NOMO-1 treated with DMSO at 0.1 percent for 48 hours (cell line): ENCODE results near the gene ASB3.
A peak's percentile ranks its signal among the peaks of the same experiment; 100 is the strongest.
"Not testable (repeated sequence)": the region's sequence is repeated elsewhere in the genome, so short reads cannot be mapped to it uniquely, and the experiment has no call there.

Experiments
- DNase-seq: peaks from one replicate; lab custom pipeline; 2025; ENCODE audit not compliant: unreplicated experiment; lab: John Stamatoyannopoulos, UW

The ASB3 gene, protein sequence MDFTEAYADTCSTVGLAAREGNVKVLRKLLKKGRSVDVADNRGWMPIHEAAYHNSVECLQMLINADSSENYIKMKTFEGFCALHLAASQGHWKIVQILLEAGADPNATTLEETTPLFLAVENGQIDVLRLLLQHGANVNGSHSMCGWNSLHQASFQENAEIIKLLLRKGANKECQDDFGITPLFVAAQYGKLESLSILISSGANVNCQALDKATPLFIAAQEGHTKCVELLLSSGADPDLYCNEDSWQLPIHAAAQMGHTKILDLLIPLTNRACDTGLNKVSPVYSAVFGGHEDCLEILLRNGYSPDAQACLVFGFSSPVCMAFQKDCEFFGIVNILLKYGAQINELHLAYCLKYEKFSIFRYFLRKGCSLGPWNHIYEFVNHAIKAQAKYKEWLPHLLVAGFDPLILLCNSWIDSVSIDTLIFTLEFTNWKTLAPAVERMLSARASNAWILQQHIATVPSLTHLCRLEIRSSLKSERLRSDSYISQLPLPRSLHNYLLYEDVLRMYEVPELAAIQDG

DNA sequence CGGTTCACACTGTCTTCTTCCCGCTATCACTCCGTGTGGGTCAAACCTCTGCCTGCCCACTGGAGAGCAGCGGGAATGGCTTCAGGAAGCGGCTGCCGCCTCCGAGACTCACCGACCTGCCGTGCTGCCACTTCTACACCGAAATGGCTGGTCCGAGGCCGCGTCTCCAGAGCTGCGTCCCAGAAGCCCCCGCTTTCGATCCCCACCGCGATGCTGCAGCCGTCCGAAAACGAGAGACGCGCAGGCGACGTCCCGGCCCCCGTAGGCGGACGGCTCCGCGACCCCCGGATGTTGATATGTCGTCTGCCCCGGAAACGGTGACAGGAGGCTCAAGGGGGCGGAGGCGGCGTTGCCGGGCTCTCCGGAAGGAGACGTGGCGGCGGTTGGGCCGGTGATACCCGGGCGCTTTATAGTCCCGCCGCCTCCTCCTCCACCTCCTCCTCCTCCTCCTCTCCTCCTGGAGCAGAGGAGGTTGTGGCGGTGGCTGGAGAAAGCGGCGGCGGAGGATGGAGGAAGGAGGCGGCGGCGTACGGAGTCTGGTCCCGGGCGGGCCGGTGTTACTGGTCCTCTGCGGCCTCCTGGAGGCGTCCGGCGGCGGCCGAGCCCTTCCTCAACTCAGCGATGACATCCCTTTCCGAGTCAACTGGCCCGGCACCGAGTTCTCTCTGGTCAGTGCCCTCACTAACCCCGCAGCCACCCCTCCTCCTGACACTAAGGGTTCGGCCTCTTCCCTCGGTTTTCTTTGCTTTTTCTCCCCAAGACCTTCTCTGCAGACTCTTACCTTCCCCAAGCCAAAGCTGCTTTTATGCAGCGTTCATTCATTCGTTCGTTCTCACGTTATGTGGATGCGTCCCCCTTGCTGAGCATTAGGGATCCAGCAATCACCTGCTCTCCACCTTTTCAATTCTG lies at the start of gene ASB3, which contains the start of gene ERLEC1:
Gene ASB3, minus strand, starts transcription at position 249 of the 909 bp plus-strand sequence. CDS start 21,381 bp downstream, outside the sequence.
Gene ERLEC1, plus strand, starts transcription at position 340 of the 909 bp plus-strand sequence. Its CDS starts 167 bp downstream, at position 507.
- DNase-seq = peak; percentile 84

DNA sequence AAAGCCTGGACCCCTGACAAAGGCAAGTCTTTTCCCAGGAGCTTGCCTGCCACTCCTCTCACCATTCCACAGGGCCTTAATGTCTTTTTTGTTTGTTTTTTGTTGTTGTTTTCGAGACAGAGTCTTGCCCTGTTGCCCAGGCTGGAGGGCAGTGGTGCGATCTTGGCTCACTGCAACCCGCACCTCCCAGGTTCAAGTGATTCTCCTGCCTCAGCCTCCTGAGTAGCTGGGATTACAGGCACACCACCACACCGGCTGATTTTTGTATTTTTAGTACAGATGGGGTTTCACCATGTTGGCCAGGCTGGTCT lies 43.2 kb upstream of the ASB3 start:
- DNase-seq = not testable (repeated sequence)

DNA sequence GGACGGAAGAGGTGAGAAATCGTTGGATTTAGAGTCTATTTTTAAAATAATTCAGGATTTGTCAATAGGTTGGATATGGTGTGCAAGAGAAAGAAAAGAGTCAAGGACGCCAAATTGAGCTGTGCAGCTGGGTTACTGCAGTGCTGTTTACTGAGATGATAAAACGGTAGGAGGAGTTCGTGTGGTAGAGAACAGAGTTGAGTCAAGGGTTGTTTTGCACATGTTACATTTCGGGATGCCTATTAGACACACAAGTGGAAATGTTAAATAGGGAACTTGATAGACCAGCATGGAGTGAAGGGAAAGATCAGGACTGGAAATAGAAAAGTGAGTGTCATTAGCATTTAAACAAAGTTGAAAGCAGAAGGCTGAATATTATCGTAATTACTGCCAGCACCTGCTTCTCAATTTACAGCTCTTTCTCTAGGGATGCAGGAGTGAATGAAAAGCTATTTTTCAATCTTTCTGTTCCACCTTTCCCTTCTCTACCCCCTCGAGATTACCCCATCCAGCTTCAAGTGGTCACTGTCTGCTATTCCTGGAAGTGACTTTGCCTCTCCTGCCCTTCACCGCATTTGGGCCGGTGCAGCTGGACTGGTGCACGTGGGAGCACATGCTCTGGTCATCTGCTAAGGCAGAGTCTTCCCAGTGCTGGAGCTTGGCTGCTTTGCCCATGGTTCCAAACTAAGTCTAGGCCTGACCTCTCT lies 42.7 kb upstream of the ASB3 start:
- no peak for DNase-seq

DNA sequence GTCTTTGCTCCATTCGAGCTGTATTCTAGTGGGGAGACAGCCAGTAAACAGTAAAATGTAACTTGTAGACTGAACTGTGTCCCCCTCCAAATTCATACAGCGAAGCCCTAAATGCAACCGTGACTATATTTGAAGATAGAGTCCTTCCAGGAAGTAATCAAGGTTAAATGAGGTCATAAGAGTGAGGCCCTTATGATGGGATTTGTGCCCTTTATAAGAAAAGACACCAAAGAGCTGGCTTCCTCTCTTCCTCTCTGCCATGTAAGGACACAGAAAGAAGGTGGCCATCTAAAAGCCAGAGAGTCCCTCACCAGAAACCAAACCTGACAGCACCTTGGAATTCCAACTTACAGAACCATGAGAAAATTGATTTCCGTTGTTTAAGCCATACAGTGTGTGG lies 41.6 kb upstream of the ASB3 start:
- DNase-seq = no peak

DNA sequence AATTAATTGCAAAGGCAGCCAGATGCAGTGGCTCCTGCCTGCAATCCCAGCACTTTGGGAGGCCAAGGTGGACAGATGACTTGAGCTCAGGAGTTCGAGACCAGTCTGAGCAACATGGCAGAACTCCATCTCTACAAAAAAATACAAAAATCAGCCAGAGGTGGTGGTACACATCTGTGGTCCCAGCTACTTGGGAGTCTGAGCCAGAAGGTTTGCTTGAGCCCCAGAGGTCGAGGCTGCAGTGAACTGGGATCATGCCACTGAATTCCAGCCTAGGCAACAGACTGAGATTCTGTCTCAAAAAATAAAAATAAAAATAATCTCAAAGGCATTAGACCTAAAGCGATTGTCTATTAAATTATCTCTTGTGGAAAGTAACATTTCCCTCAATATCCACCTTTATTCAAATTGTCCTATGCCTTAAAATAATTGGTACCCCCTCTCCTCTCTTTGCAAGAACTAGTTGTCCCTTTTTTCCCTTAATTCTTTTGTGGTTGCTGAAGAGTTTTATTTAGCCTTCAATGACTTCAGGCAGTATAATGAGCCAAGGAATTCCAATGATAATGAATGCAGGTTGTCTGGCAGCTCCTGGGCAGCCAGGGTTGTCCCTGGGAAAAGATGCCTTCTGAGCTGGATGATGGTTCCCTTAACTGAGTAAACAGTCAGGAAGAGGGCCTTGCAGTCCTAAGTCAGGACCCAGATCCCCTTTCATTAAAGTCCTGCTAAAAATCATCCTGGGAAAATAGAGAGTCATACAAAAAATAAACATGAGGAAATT lies 40.8 kb upstream of the ASB3 start:
- no peak for DNase-seq

DNA sequence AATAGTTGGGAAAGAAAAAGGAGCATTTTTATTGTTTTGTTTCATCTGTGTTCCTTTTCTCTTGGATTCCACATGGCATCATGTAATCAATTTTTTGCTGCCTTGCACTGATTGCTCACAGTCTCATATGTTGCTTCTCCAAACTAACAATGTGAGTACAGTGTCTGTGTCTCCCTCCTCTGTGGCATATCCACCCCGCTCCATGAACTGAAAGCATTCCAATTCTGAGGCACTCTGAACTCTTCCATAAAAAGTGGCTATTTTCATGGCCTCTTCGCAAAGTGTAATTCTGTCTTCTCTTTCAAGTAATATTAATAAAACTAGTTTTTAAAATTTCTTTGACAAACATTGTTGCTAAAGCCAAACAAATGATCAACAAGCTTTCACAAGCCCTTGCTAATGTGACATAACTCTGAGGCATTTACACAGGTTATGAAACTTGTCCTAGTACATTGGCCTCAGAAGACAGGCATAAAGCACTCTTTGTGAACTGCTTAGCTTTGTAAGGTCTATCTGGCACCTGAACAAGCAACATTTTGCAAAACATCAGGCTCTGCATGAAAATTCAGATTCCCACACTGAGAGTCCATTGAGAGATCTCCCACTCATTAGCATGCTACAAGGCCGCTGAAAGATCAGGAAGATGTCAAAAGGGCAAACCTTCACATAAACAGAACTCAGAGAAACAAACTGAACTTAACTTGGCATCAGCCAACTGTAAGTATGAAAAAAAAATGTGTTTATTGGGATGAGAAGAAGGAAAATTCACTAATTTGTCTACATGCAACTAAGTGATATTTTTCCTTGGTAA lies 40.0 kb upstream of the ASB3 start:
- no peak for DNase-seq

DNA sequence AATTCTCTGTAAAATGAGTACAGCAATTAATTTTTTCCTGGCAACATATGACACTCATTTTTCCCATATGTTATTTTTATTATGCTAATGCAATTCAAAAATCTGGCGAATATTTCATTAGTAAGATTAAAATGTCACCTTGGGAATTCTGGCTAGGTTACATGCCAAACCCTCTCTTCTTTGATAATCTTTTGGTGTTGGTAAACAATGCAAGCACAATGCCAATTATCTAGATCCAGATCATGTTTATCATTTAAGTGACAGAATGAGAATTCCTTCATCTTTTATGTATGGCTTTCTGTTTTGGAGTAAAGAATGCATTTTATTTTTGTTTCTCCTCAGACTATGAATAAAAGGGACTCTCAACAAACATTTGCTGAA lies 39.3 kb upstream of the ASB3 start:
- no peak for DNase-seq

DNA sequence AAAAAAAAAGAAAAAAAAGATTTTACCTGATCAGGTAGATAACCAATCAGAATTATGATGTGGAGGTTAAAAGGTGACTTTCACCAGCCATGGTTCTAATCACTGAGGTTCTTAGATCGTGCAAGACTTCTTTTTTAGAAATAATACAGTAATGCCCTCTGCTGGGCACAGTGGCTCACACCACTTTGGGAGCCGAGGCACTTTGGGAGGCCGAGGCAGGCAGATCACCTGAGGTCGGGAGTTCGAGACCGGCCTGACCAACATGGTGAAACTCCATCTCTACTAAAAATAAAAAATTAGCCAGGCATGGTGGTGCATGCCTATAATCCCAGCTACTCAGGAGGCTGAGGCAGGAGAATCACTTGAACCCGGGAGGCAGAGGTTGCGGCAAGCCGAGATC lies 36.9 kb upstream of the ASB3 start:
- DNase-seq = not testable (repeated sequence)

DNA sequence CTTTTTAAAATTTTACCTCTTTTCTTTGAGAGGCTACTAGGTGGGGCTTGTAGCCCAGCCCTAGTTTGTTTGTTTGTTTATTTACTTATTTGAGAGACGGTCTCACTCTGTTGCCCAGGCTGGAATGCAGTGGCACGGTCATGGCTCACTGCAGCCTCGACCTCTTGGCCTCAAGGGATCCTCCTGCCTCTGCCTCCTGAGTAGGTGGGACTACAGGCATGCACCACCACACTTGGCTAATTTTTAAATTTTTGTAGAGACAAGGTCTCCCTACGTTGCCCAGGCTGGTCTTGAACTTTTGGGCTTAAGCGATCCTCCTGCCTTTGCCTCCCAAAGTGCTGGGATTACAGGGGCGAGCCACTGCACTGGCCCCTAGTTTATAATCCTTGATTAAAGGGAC lies 35.1 kb upstream of the ASB3 start:
- no peak for DNase-seq

DNA sequence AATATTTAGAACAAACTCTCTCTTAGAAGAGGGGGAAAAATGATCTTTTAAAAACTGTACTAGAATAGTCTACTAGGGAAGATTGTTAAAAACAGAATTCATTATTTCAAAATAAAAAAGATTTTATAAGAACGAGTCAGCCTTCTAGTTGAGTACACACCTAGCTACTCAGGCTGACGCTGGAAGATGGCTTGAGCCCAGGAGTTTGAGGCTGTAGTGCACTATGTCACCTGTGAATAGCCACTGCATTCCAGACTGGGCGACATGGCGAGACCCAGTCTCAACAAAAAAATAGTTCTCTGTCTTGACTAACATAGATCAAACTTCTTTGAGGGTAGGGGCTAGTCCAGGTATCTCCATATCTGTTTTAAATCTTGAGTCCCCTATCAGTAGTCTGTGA lies 34.0 kb upstream of the ASB3 start:
- no peak for DNase-seq

DNA sequence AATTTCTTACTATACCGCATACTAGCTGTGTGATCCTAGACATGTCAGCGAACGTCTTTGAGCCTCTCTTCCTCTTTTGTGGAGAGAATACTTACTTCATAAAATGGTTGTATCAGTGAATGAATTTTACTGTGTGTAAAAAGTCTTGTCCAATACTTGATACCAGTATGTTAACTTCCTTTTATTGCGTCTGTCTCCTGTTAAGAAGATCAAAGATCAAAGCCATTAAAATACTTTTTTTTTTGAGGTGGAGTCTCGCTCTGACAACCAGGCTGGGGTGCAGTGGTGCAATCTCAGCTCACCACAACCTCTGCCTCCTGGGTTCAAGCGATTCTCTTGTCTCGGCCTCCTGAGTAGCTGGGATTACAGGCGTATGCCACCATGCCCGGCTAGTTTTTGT lies 33.3 kb upstream of the ASB3 start:
- no peak for DNase-seq

DNA sequence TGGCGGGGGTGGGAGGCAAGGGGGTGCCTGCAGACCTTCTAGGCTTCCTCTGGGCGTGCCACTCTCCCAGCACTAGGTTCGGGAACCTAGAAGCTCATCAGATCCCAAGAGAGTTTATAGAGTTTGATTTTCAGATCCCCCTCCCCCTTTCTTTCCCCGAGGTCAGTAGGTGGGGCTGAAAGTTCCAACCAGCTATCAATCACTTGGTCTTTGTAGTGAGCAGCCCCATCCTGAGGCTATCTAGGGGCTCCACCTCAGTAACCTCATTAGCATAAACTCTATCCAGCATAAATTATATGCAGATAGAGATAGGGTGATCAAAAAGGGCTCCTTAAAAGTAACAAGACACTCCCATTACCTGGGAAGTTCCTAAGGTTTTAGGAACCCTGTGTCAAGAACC lies 32.9 kb upstream of the ASB3 start:
- DNase-seq = no peak

DNA sequence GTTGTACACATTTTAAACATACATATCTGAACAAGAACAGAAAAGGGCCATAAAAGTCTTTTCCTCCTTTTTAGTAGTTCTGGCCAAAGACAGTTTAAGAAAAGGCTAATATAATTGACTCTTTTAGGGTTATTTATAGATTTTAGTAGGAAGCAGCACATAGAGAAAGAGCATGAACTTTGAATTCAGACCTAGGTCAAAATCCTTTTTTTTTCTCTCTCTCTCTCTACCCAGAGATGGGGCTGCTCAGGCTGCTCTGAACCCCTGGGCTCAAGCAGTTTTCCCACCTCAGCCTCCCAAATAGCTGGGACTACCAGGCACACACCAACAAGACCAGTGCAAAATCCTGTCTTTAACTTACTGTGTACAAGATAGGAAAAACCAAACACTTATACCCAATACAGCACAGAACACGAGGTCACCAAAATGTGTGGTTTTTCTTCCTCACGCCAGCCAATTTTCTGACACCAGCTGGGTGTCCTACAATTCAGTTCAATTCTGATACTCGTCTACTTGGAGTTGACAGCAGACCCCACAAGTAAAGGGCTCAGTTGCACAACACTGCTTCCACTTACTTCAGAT lies 32.2 kb upstream of the ASB3 start:
- no peak for DNase-seq

DNA sequence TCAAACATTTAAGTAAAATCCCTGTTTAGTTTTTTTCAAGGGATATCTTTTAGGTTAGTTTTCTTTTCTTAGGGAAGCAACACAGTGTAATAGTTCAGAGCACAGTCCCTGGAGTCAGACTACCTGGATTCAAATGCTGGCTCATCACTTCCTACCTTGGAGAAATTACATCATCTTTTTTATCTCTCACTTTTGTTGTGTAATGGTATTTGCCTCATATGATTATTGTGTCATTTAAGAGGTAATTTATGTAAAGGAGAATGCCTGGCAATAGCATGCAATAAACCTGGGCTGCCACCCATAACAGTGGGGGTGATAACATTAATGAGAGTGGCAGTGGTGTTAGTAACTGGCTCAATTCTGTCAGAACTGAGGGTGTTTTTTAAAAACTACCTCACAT lies 26.4 kb upstream of the ASB3 start:
- no peak for DNase-seq

DNA sequence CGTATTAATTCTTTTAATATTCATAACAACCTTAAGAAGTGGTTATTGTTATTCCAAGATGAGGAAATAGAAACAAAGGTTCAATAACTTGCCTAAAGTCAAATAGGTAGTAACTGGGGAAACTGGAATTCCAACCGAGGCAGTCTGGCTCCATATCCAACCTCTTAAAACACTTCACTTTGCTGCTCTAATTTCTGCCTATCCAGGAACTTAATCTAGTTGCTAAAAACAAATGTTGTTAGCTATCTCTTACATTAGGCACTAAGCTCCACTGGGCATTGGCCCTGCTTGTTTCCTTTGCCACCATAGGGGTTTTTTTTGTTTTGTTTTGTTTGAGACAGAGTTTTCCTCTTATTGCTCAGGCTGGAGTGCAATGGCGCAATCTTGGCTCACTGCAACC lies 24.8 kb upstream of the ASB3 start:
- no peak for DNase-seq

DNA sequence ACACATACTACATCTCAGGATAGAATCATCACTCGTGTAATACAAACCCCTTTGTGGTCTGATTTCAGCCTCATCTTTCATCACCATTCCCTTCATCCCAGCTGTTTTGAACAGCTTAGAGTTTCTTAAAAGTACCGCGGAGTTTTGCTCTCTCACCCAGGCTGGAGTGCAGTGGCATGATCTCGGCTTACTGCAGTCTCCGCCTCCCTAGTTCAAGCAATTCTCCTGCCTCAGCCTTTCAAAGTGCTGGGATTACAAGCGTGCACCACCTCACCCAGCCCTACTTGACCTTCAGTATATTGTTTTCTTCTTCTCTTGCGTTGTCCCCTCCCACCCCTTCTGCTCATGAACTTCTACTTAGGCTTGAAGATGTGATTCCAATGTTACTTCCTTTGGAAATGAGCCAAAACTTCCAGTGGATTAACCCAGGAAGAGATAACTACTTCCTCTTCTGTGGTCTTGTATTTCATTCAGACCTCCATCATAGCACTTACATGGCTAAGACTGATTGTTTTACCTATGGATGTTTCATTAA lies 15.9 kb upstream of the ASB3 start:
- DNase-seq = no peak

DNA sequence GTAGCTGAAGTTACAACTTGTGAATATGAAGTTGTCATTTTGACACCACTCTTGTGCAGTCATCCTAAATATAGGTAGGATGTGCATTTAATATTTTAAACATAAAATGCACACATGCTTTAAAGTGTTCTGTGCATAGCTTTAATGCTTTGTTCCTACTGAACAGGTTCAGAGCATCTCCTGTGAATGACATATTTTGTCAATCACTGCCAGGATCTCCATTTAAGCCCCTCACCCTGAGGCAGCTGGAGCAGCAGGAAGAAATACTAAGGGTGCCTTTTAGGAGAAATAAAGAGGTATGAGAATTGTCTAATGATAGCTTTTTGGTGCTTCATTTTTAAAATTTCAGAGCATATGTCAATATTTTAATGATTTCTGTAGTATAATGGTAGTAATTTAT lies 14.8 kb upstream of the ASB3 start:
- no peak for DNase-seq

DNA sequence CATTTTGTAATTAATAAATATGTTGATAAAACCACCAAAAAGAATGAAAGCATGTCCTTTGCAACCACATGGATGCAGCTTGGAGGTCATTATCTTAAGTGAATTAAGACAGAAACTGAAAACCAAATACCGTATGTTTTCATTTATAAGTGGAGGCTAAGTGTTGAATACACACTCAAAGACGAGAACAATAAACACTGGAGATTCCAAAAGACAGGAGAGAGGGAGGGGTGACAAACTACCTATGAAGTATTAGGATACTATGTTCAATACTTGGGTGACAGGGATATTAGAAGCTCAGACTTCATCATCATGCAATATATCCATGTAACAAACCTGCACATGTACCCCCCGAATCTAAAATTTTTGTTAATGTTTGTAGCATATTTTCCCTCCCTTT lies 7.1 kb upstream of the ASB3 start:
- DNase-seq = no peak

DNA sequence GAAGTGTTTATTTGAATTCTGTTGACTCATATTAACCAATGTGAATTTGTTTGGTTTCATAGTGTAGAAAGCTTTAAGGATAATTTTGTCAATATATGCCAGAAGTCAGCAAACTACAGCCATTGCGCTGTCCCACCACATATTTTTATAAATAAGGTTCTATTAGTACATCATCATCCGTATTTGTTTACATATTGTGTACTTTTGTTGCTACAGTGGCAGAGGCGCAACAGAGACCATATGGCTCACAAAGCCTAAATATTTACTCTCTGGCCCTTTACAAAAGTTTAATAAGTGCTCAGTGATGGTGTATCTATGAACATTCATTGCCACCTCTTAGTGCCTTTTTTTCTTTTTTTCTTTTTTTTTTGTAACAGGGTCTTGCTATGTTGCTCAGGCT lies 6.5 kb upstream of the ASB3 start:
- DNase-seq = no peak
